Prostate gland (tissue), 2 donors: ENCODE data around the gene SLC4A1AP.

Experiments used
- CTCF ChIP-seq, 4 experiments: fragments of 200-600 bp in 2 of 4; fragments of 450-650 bp in 2 of 4; sonication (generic) in 2 of 4; IDR thresholded peaks; 1 replicate in 3 of 4; 2 replicates in 1 of 4; pipeline ENCODE4 v1.5.1; 2016 to 2019; ENCODE audit warnings: antibody characterized with exemption in 4 of 4, mild to moderate bottlenecking in 2 of 4, moderate library complexity in 2 of 4
- POLR2A ChIP-seq: fragments of 450-650 bp; IDR thresholded peaks from one replicate; pipeline ENCODE4 v1.6.1; 2016; ENCODE audit warnings: antibody characterized with exemption, mild to moderate bottlenecking
- POLR2AphosphoS5 ChIP-seq: sonication (generic); formaldehyde crosslinking; IDR thresholded peaks from one replicate; pipeline ENCODE4 v1.6.1; 2017; ENCODE audit warnings: antibody characterized with exemption

GRCh38 chr2:27652341-27652740, 11.3 kb upstream of the SLC4A1AP start:
- TF ChIP-seq CTCF (IDR thresholded peaks at IDR 0.05) (no peak), POLR2AphosphoS5 (no peak), POLR2A (no peak)
